Liver (tissue), 9 donors: ENCODE data around the gene SHOC2. TPM values are rescaled to one million over a fixed set of nuclear protein-coding genes. Genes with fewer than 3 reads are reported as not detected.

Experiments used
- DNase-seq: peaks from one replicate; pipeline ENCODE4 v3.0.0-alpha.2; 2017; ENCODE audit warnings: low spot score
- H3K27ac ChIP-seq, 2 donors: one replicate each; pipeline ENCODE4 v1.7.0; 2013; ENCODE audit warnings: inconsistent platforms in 2 of 2, low read length in 2 of 2, control low read depth in 1 of 2, low read depth in 1 of 2, mild to moderate bottlenecking in 1 of 2
- H3K27me3 ChIP-seq, 4 donors: one replicate each; pipeline versions ENCODE4 v1.6.1 to v1.7.0; 2013; ENCODE audit warnings: low read length in 3 of 4, inconsistent platforms in 1 of 4, mild to moderate bottlenecking in 1 of 4, moderate library complexity in 1 of 4; ENCODE audit not compliant: control insufficient read depth in 4 of 4, insufficient read depth in 4 of 4
- H3K36me3 ChIP-seq, 4 donors: one replicate each; pipeline versions ENCODE4 v1.6.1 to v1.7.0; 2013; ENCODE audit warnings: low read length in 3 of 4, mild to moderate bottlenecking in 3 of 4, low read depth in 1 of 4, moderate library complexity in 1 of 4; ENCODE audit not compliant: control insufficient read depth in 4 of 4, insufficient read depth in 3 of 4
- H3K4me1 ChIP-seq, 4 donors: one replicate each; pipeline versions ENCODE4 v1.6.1 to v1.7.0; 2013; ENCODE audit warnings: low read length in 3 of 4, mild to moderate bottlenecking in 3 of 4, moderate library complexity in 1 of 4; ENCODE audit not compliant: control insufficient read depth in 4 of 4, insufficient read depth in 4 of 4
- H3K4me3 ChIP-seq, 3 donors: one replicate each; pipeline versions ENCODE4 v1.6.1 to v1.7.0; 2013; ENCODE audit warnings: low read length in 3 of 3, control low read depth in 1 of 3, low read depth in 1 of 3, mild to moderate bottlenecking in 1 of 3
- H3K9ac ChIP-seq, 2 donors: one replicate each; pipeline ENCODE4 v1.7.0; 2013; ENCODE audit warnings: low read length in 2 of 2, mild to moderate bottlenecking in 2 of 2, moderate library complexity in 2 of 2, control low read depth in 1 of 2, low read depth in 1 of 2
- H3K9me3 ChIP-seq, 4 donors: one replicate each; pipeline versions ENCODE4 v1.6.1 to v1.7.0; 2013; ENCODE audit warnings: low read length in 3 of 4; ENCODE audit not compliant: control insufficient read depth in 4 of 4
- ATF3 ChIP-seq: IDR thresholded peaks from 2 replicates; pipeline ENCODE4 v1.6.1; 2016; ENCODE audit warnings: antibody characterized with exemption
- CTCF ChIP-seq: fragments of 150-350 bp; IDR thresholded peaks from 2 replicates; pipeline ENCODE4 v1.5.1; 2017; ENCODE audit warnings: improper control_type of control experiment, low read depth, low read length; ENCODE audit not compliant: missing input control
- FOXA1 ChIP-seq: IDR thresholded peaks from 2 replicates; pipeline ENCODE4 v1.6.1; 2016; ENCODE audit warnings: antibody characterized with exemption
- FOXA2 ChIP-seq: IDR thresholded peaks from 2 replicates; pipeline ENCODE4 v1.6.1; 2016; ENCODE audit warnings: antibody characterized with exemption
- GABPA ChIP-seq, 2 donors: IDR thresholded peaks in 1 of 2; conservative IDR thresholded peaks in 1 of 2; 2 replicates each; pipeline ENCODE4 v1.6.1; 2016; ENCODE audit warnings: antibody characterized with exemption in 2 of 2, mild to moderate bottlenecking in 1 of 2, moderate library complexity in 1 of 2
- HNF4A ChIP-seq, 2 donors: conservative IDR thresholded peaks; 2 replicates each; pipeline ENCODE4 v1.6.1; 2016; ENCODE audit warnings: antibody characterized with exemption in 2 of 2, mild to moderate bottlenecking in 2 of 2
- HNF4G ChIP-seq: IDR thresholded peaks from 2 replicates; pipeline ENCODE4 v1.6.1; 2016; ENCODE audit warnings: antibody characterized with exemption
- JUND ChIP-seq, 2 donors: IDR thresholded peaks; 2 replicates each; pipeline ENCODE4 v1.6.1; 2016; ENCODE audit warnings: antibody characterized with exemption in 2 of 2
- MAX ChIP-seq: IDR thresholded peaks from 2 replicates; pipeline ENCODE4 v1.6.1; 2016; ENCODE audit warnings: antibody characterized with exemption
- NR2F2 ChIP-seq: IDR thresholded peaks from 2 replicates; pipeline ENCODE4 v1.6.1; 2016; ENCODE audit warnings: antibody characterized with exemption
- RAD21 ChIP-seq, 2 donors: IDR thresholded peaks; 2 replicates each; pipeline ENCODE4 v1.6.1; 2016; ENCODE audit warnings: antibody characterized with exemption in 2 of 2, mild to moderate bottlenecking in 2 of 2
- REST ChIP-seq: IDR thresholded peaks from 2 replicates; pipeline ENCODE4 v1.6.1; 2016; ENCODE audit warnings: antibody characterized with exemption, mild to moderate bottlenecking
- SP1 ChIP-seq: IDR thresholded peaks from 2 replicates; pipeline ENCODE4 v1.6.1; 2018; ENCODE audit warnings: antibody characterized with exemption, mild to moderate bottlenecking
- ZBTB33 ChIP-seq: IDR thresholded peaks from 2 replicates; pipeline ENCODE4 v1.6.1; 2016; ENCODE audit warnings: antibody characterized with exemption
- WGBS: extraction: QIAGEN DNeasy Blood & Tissue Kit; methylation state at CpG from one replicate; pipeline ENCODE4 v1.1.7; 2013; 5-methylcytosine and 5-hydroxymethylcytosine counted together
- polyA plus RNA-seq, 2 donors: library from polyadenylated mRNA; stranded (reverse) in 1 of 2; unstranded in 1 of 2; fragments of 200-250 nt in 1 of 2; fragments of >200 nt in 1 of 2; fragmentation: Nextera tagmentation in 1 of 2; extraction: Ambion mirVana in 1 of 2; gene quantifications; one replicate each; pipeline versions ENCODE4 v1.2.1 to v1.2.3, GENCODE V29; 2013 to 2015
- total RNA-seq, 2 donors: library from RNA; depleted of rRNA; stranded (reverse); fragments of >200 nt; gene quantifications; one replicate each; pipeline ENCODE4 v1.2.3, GENCODE V29; 2014
- donor health status: healthy.
- donor health status: healthy.
- donor health status: healthy.
- donor health status: healthy.
- donor health status: healthy.

Gene SHOC2
- total and polyA plus RNA-seq, 4 donors, result 7.8 to 33.7 (median 17.9) TPM

- TF ChIP-seq ATF3 (no peak), NR2F2 (no peak), MAX (no peak), FOXA2 (no peak), ZBTB33 (no peak), SP1 (no peak)
Measured at GRCh38 chr10:110939419-110939818, 20.0 kb downstream of the SHOC2 start (continued).

- 81% methylated on average over 5 of the region's 5 CpGs for WGBS
- H3K4me1 ChIP-seq, result no peaks in the 10 kb centered on the region
- H3K9ac ChIP-seq, result no peak overlapping the region
Measured at GRCh38 chr10:110944792-110945396, 25.5 kb downstream of the SHOC2 start.

More at GRCh38 chr10:110944792-110945396, 25.5 kb downstream of the SHOC2 start:
- Histone ChIP-seq H3K4me3 (no peak overlapping the region), H3K9me3 (no peaks in the 10 kb centered on the region), H3K27me3 (no peaks in the 10 kb centered on the region), H3K27ac (no peak overlapping the region), H3K36me3 (no peaks in the 10 kb centered on the region)
- no peak for DNase-seq
- TF ChIP-seq HNF4A (conservative IDR thresholded peaks at IDR 0.05), result no peak
- no peak for TF ChIP-seq CTCF
- no peak for TF ChIP-seq HNF4G
- no peak for TF ChIP-seq RAD21 (IDR thresholded peaks at IDR 0.05)
- TF ChIP-seq JUND (IDR thresholded peaks at IDR 0.05), result no peak
- TF ChIP-seq REST, result no peak
- no peak for TF ChIP-seq NR2F2
- no peak for TF ChIP-seq GABPA (IDR thresholded peaks at IDR 0.05 in 1 of 2, conservative IDR thresholded peaks at IDR 0.05 in 1 of 2)
- no peak for TF ChIP-seq FOXA1
